Caki2 (cell line): Measurements from ENCODE around the gene ADGRG7. TPM values are rescaled to one million over a fixed set of nuclear protein-coding genes. Genes with fewer than 3 reads are reported as not detected.
"Not testable (repeated sequence)": the region's sequence is repeated elsewhere in the genome, so short reads cannot be mapped to it uniquely, and the experiment has no call there.

Source experiments
- DNase-seq: peaks from one replicate; pipeline ENCODE4 v3.0.0-alpha.2; 2015; ENCODE audit warnings: low read depth
- in situ Hi-C: cut with HindIII; loops from 2 replicates; pipeline ENCODE4 v1.10.0; 2016; ENCODE audit warnings: low sequenced_read_pairs, low pct_unique_long_range_greater_than_20kb, mixed read lengths
- total RNA-seq: library from RNA; depleted of rRNA; stranded (reverse); fragments of >200 nt; shearing (Covaris generic); gene quantifications from 2 replicates; pipeline ENCODE4 v1.2.3, GENCODE V29; 2014; ENCODE audit warnings: low replicate concordance; rRNA removed

Gene ADGRG7
- not detected in 2 replicates for total RNA-seq

DNA sequence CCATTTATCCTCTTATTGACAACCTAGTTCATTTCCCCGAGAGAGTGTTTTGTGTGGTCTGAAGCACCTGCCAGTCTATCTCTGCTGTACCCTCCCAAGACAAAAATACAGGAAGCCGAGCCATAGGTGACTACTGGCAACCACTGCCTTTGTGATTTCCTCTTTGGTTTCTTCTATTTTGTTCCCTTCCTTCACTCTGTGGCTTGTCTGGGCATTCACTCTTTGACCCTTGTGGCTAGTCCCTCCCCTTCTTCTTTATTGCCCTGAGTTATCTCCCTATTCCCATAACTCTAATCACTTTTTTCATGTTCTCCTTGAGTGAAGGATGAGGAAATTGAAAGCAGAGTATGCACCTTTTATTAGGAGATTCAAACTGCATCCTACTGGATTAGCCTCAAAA is at the start of gene ADGRG7:
ADGRG7 (plus strand) TSS at position 297 of the 400 bp plus-strand sequence. CDS start 256 bp downstream, outside the sequence.
- DNase-seq: no peak
- in situ Hi-C loops: no loop called here

DNA sequence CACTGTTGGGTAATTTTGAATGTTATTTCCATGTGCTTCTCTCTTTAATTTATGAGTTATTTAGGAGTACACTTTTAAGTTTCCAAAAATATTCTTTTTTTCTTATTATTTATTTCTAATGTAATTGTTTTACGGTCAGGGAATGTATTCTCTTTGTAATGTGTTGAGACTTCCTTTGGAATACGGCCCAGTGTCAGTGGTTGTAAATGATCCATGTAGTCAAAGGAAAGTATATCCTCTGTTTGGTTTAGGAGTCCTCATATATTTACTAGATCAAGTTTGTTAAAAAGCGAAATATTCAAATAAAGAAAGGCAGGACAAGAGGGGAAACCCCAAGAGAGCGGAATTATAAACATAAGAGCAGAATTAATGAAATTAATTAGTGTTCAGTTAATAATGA is 49.0 kb upstream of the ADGRG7 start:
- DNase-seq: no peak
- in situ Hi-C loops: no loop called here

- DNase-seq: no peak
- in situ Hi-C loops: no loop called here
Measured at GRCh38 chr3:100561459-100562158, 47.8 kb upstream of the ADGRG7 start.

DNA sequence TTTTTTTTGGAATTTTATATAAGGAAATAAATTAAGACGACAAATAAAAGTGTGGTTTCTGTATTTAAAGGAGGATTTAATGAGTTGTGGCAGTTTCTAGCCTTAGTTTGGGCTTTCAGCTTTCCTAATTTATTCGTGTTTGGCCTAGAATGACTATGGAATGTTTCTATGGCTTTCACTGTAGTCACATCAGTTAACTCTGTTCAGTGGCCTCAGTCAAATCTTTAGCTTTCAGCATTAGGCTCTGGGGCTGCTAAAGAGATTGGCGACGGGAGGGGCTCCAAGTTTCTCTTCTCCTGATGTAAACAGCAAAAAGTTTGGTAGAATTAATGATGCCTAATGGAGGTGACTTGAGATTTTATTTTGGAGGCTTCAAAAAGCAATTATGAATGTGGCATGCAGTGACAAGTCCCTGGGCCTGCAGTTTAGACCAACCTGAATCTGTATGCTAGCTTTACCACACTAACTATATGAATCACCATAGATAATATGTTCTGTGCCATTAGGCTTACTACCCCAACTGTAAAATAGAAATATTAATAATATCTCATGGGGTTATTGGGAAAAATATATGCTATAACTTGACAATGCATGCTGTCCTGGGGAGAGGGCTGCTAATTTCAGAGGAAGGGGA is 47.1 kb upstream of the ADGRG7 start:
- no peak for DNase-seq
- in situ Hi-C loops: no loop called here

- no peak for DNase-seq
- in situ Hi-C loops: no loop called here
Measured at GRCh38 chr3:100563228-100563627, 46.2 kb upstream of the ADGRG7 start.

DNA sequence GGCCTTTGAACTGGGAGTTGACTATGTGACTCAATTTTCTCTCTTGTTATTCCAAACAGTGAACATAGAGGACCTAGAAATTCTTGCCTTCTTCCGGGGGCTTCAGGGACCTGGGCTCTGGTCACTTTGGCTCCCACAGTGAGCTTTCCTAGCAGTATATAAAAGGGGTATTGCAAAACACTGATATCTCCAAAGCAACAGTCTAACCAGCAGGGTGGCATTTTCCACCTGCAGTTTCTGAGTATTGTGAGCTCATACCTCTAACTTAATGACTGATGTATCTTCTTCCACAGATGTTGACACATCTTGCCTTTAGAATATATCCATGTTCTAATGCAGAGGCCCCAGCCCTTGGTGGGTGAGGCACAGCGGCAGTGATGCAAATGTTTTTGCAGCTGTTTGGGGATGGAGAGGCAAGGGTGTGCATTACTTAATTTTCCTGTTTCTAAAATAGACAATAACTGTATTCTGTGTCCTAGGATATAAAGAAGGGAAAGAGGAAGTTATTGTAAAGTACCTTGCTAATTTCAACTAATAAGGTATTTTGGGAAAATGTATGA is 45.7 kb upstream of the ADGRG7 start:
- no peak for DNase-seq
- in situ Hi-C loops: no loop called here

DNA sequence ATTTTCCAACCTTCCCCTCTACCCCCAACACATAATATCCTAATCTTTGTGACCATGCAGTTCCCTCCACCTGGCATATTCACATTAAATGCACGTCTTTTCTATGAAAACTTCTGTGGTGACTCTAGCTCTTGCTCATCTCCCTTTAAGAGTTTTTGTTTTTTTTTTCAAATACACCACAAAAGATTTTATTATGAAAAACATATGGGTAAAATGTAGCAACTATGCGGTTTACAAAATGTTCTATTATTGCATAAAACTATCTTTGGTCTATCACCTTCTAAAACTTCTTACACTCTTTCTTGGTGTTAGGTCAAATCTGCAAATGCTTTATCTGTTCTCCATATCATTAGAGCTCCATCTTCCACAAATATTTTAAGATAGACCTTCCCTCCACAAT is 38.6 kb upstream of the ADGRG7 start:
- in situ Hi-C loops: no loop called here
- DNase-seq: no peak

GRCh38 chr3:100574536-100574935 is 34.9 kb upstream of the ADGRG7 start:
- in situ Hi-C loops: no loop called here
- DNase-seq: no peak

- no peak for DNase-seq
- in situ Hi-C loops: no loop called here
Measured at GRCh38 chr3:100575704-100576103, 33.7 kb upstream of the ADGRG7 start.

DNA sequence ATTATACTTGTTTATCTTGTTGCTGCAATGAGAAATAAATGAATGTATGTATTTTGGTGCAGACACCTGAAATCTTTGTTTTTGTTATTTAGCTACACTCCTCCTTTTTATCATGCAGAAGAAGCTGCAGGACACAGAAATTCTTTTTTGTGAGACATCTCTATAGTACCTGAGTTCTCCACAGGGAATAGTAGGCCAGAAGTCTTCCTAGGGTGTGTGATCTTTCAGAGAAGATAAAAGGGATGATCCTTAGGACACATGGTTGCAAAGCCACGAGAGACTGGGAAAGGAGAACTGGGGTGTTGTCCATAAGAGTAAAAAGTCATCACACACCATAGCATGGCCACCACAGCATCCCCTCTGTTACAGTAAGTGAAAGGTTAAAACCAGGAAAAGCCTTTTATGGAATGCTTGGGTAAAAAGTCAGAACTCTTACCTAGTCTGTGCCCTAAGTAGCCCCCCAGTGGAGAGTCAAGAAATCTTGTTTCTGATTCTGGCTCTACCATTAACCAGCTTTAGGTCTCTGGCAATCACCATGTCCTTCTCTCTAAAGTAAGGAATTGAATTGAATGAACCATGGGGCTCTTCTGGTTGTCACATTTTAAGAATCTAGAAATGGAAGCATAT is 31.9 kb upstream of the ADGRG7 start:
- no peak for DNase-seq
- in situ Hi-C loops: no loop called here

- in situ Hi-C loops: no loop called here
- no peak for DNase-seq
Measured at GRCh38 chr3:100578646-100579045, 30.8 kb upstream of the ADGRG7 start.

GRCh38 chr3:100580147-100580546 is 29.3 kb upstream of the ADGRG7 start:
- in situ Hi-C loops: no loop called here
- DNase-seq: no peak

DNA sequence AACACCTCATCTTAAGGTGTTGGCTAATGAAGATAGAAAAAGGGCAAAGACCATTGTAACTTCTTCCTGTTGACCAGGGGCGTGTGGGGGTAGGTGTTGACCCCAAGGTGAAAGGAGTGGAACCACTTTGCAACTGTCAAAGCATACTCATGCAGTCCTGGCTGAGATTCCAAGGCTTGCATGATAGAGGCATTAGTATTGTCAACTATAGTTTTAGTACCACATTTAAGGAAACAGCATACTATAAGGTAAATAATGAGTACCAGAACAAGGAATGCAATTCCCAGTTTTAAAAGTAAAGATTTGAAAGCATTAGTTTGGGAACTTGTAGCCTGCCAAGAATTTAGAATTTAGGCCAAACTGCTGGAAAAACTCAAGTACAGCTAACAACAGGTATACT is 27.8 kb upstream of the ADGRG7 start:
- in situ Hi-C loops: no loop called here
- DNase-seq: no peak

DNA sequence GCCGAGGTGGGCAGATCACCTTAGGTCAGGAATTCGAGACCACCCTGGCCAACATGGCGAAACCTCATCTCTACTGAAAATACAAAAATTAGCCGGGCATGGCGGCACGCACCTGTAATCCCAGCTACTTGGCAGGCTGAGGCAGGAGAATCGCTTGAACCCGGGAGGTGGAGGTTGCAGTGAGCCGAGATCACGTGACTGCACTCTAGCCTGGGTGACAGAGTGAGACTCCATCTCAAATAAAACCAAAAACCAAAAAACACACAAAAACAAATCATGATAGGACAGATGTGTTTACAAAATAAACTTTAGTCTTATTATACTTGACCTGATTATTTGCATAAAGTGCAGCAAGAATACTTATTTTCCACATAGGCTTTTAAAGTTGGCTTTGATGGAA is 27.2 kb upstream of the ADGRG7 start:
- DNase-seq, in situ Hi-C loops: not testable (repeated sequence)

GRCh38 chr3:100584101-100584660 is 25.2 kb upstream of the ADGRG7 start:
- in situ Hi-C loops: no loop called here
- DNase-seq: no peak

- no peak for DNase-seq
- in situ Hi-C loops: no loop called here
Measured at GRCh38 chr3:100586832-100587231, 22.6 kb upstream of the ADGRG7 start.

- in situ Hi-C loops: no loop called here
- DNase-seq: no peak
Measured at GRCh38 chr3:100588251-100588650, 21.1 kb upstream of the ADGRG7 start.

- peak; percentile 49 for DNase-seq
- in situ Hi-C loops: no loop called here
Measured at GRCh38 chr3:100590114-100590839, 19.1 kb upstream of the ADGRG7 start.
